Measurements from ENCODE around the gene TRAPPC2L.

- TF ChIP-seq CTCF (IDR thresholded peaks at IDR 0.05; ENCODE audit: insufficient read depth, low read length) (no peak), GABPA (IDR thresholded peaks at IDR 0.05; ENCODE audit: low read depth) (no peak), POLR2AphosphoS5 (IDR thresholded peaks at IDR 0.05; ENCODE audit: low read depth) (no peak), SPI1 (IDR thresholded peaks at IDR 0.05; ENCODE audit: borderline replicate concordance, low read depth) (no peak), REST (IDR thresholded peaks at IDR 0.05; ENCODE audit: insufficient replicate concordance, low read depth) (no peak)
Measured at GRCh38 chr16:88847654-88848053, 9.3 kb upstream of the TRAPPC2L start.

Data from HL-60 (cell line).